H1 (cell line): ENCODE results near the gene NOS2. TPM values are rescaled to one million over a fixed set of nuclear protein-coding genes. Genes with fewer than 3 reads are reported as not detected.

Source experiments
- CTCF ChIA-PET: fragments of 300-600 bp; sonication (Branson Sonifier 250); formaldehyde crosslinking; loops from one replicate; lab custom pipeline; 2021; ENCODE audit not compliant: partially characterized antibody; lab: Charles Lee
- POLR2A ChIA-PET: fragments of 300-600 bp; sonication (Branson Sonifier 250); formaldehyde crosslinking; loops from one replicate; lab custom pipeline; 2021; ENCODE audit warnings: inconsistent platforms; ENCODE audit not compliant: partially characterized antibody; lab: Charles Lee
- DNase-seq, 2 experiments: peaks; one replicate each; pipeline versions ENCODE4 v3.0.0 to v3.0.0-alpha.2; 2010 to 2022; ENCODE audit warnings: low spot score in 2 of 2, low read depth in 1 of 2, mixed read lengths in 1 of 2
- FAIRE-seq: peaks from 2 replicates; lab custom pipeline; 2011; peaks lifted over from hg19 to GRCh38; lab: Jason Lieb, UNC
- H2AFZ ChIP-seq: 2 replicates; pipeline ENCODE4 v1.8.1; 2012; ENCODE audit warnings: low read length, inconsistent platforms
- H2AK5ac ChIP-seq: 2 replicates; pipeline ENCODE4 v1.6.1; 2013; ENCODE audit warnings: low read depth, low read length
- H2BK120ac ChIP-seq: replicated peaks from 2 replicates; pipeline ENCODE3; 2013; ENCODE audit warnings: low read depth, low read length, inconsistent platforms
- H2BK12ac ChIP-seq: 2 replicates; pipeline ENCODE4 v1.6.1; 2013; ENCODE audit warnings: low read depth, low read length
- H2BK15ac ChIP-seq: 2 replicates; pipeline ENCODE4 v1.6.1; 2013; ENCODE audit warnings: low read length
- H2BK20ac ChIP-seq: 2 replicates; pipeline ENCODE4 v1.6.1; 2013; ENCODE audit warnings: low read length
- H2BK5ac ChIP-seq: 2 replicates; pipeline ENCODE4 v1.6.1; 2013; ENCODE audit warnings: low read depth, low read length
- H3K14ac ChIP-seq: 2 replicates; pipeline ENCODE4 v1.6.1; 2013; ENCODE audit warnings: inconsistent platforms; ENCODE audit not compliant: insufficient read length
- H3K18ac ChIP-seq: 2 replicates; pipeline ENCODE4 v1.6.1; 2013; ENCODE audit warnings: low read length; ENCODE audit errors: extremely low read depth
- H3K23ac ChIP-seq: 2 replicates; pipeline ENCODE4 v1.6.1; 2013; ENCODE audit warnings: inconsistent platforms; ENCODE audit not compliant: insufficient read length
- H3K23me2 ChIP-seq: 2 replicates; pipeline ENCODE4 v1.6.1; 2013; ENCODE audit warnings: low read depth, low read length
- H3K27ac ChIP-seq: 2 replicates; pipeline ENCODE4 v1.6.1; 2011; ENCODE audit warnings: low read depth, low read length, inconsistent platforms
- H3K27me3 ChIP-seq, 4 experiments: replicated peaks in 1 of 4; 1 replicate in 1 of 4; 2 replicates in 3 of 4; pipeline versions ENCODE4 v1.6.1 to v1.8.1; 2011 to 2013; ENCODE audit warnings: low read length in 3 of 4, mild to moderate bottlenecking in 3 of 4, inconsistent platforms in 2 of 4, mixed read lengths in 2 of 4, moderate library complexity in 1 of 4; ENCODE audit not compliant: control insufficient read depth in 3 of 4, insufficient read depth in 3 of 4; ENCODE audit errors: extremely low read depth in 1 of 4
- H3K36me3 ChIP-seq, 4 experiments: 2 replicates each; pipeline versions ENCODE4 v1.6.1 to v1.8.1; 2011 to 2013; ENCODE audit warnings: mild to moderate bottlenecking in 4 of 4, low read length in 3 of 4, moderate library complexity in 2 of 4, control low read depth in 1 of 4, inconsistent platforms in 1 of 4; ENCODE audit not compliant: insufficient read depth in 4 of 4, control insufficient read depth in 2 of 4
- H3K4ac ChIP-seq: replicated peaks from 2 replicates; pipeline ENCODE3; 2013; ENCODE audit warnings: low read length, low read depth, mixed read lengths, inconsistent platforms; ENCODE audit not compliant: insufficient read length
- H3K4me1 ChIP-seq, 4 experiments: replicated peaks in 1 of 4; 1 replicate in 1 of 4; 2 replicates in 3 of 4; pipeline versions ENCODE4 v1.6.1 to v1.8.1; 2011 to 2013; ENCODE audit warnings: low read length in 3 of 4, inconsistent platforms in 2 of 4, mixed read lengths in 1 of 4; ENCODE audit not compliant: insufficient read depth in 4 of 4, control insufficient read depth in 3 of 4
- H3K4me2 ChIP-seq, 2 experiments: 2 replicates each; pipeline versions ENCODE4 v1.6.1 to v1.8.1; 2011 to 2013; ENCODE audit warnings: low read depth in 2 of 2, low read length in 2 of 2, control low read depth in 1 of 2, inconsistent platforms in 1 of 2, mild to moderate bottlenecking in 1 of 2; ENCODE audit not compliant: insufficient read depth in 1 of 2
- H3K4me3 ChIP-seq, 4 experiments: fragments of 200-600, 300-600 bp in 1 of 4; sonication (generic), shearing (Covaris generic), sonication (Bioruptor Twin) in 1 of 4; 2 replicates each; pipeline versions ENCODE4 v1.5.1 to v1.8.1; 2011 to 2016; ENCODE audit warnings: low read length in 4 of 4, low read depth in 3 of 4, control low read depth in 2 of 4, inconsistent platforms in 2 of 4, mild to moderate bottlenecking in 2 of 4, mixed read lengths in 1 of 4, moderate library complexity in 1 of 4; ENCODE audit not compliant: insufficient read depth in 2 of 4; ENCODE audit errors: extremely low read depth in 1 of 4
- H3K56ac ChIP-seq: replicated peaks from 2 replicates; pipeline ENCODE3; 2013; ENCODE audit warnings: low read depth, mild to moderate bottlenecking, mixed read lengths, low read length, inconsistent platforms; ENCODE audit not compliant: insufficient read length
- H3K79me1 ChIP-seq: 2 replicates; pipeline ENCODE4 v1.6.1; 2013; ENCODE audit warnings: low read depth, low read length, control low read depth
- H3K79me2 ChIP-seq, 2 experiments: 2 replicates each; pipeline versions ENCODE4 v1.6.1 to v1.8.1; 2012 to 2013; ENCODE audit warnings: low read length in 2 of 2, mild to moderate bottlenecking in 2 of 2, inconsistent platforms in 1 of 2; ENCODE audit not compliant: insufficient read depth in 2 of 2, control insufficient read depth in 1 of 2
- H3K9ac ChIP-seq, 4 experiments: replicated peaks in 1 of 4; 1 replicate in 1 of 4; 2 replicates in 3 of 4; pipeline versions ENCODE4 v1.6.1 to v1.8.1; 2011 to 2013; ENCODE audit warnings: low read depth in 3 of 4, low read length in 3 of 4, control low read depth in 2 of 4, mild to moderate bottlenecking in 2 of 4, moderate library complexity in 2 of 4, inconsistent platforms in 1 of 4; ENCODE audit errors: extremely low read depth in 1 of 4
- H3K9me3 ChIP-seq, 2 experiments: 2 replicates each; pipeline versions ENCODE4 v1.6.1 to v1.8.1; 2012 to 2013; ENCODE audit warnings: mild to moderate bottlenecking in 2 of 2, moderate library complexity in 2 of 2, control low read depth in 1 of 2, inconsistent platforms in 1 of 2, low read depth in 1 of 2, low read length in 1 of 2, mixed read lengths in 1 of 2; ENCODE audit not compliant: insufficient read depth in 2 of 2
- H4K20me1 ChIP-seq, 2 experiments: replicated peaks in 1 of 2; 2 replicates each; pipeline versions ENCODE3 to v1.8.1; 2011 to 2013; ENCODE audit warnings: inconsistent platforms in 2 of 2, low read length in 2 of 2, mild to moderate bottlenecking in 1 of 2; ENCODE audit not compliant: insufficient read depth in 2 of 2, control insufficient read depth in 1 of 2
- H4K5ac ChIP-seq: 2 replicates; pipeline ENCODE4 v1.6.1; 2013; ENCODE audit warnings: low read length, low read depth, mixed read lengths, inconsistent platforms; ENCODE audit not compliant: insufficient read length
- H4K8ac ChIP-seq: 2 replicates; pipeline ENCODE4 v1.8.0; 2013; ENCODE audit warnings: mild to moderate bottlenecking, moderate library complexity, low read length, inconsistent platforms; ENCODE audit not compliant: insufficient read depth; ENCODE audit errors: extremely low read depth
- H4K91ac ChIP-seq: replicated peaks from 2 replicates; pipeline ENCODE3; 2013; ENCODE audit warnings: low read length, mixed read lengths, inconsistent platforms; ENCODE audit not compliant: insufficient read length
- GTF2F1 ChIP-seq: IDR thresholded peaks from 2 replicates; pipeline ENCODE4 v1.6.1; 2012; ENCODE audit warnings: low read depth, low read length, improper control_type of control experiment, borderline replicate concordance
- TBP ChIP-seq: IDR thresholded peaks from 2 replicates; pipeline ENCODE4 v1.6.1; 2011; ENCODE audit warnings: low read depth, low read length, improper control_type of control experiment
- WGBS, 2 experiments: shearing (Covaris generic) in 1 of 2; methylation state at CpG; one replicate each; pipeline versions ENCODE4 v1.1.6 to v1.1.7; 2013 to 2015; ENCODE audit warnings: low lambda C conversion rate in 2 of 2, mixed read lengths in 2 of 2, inconsistent platforms in 1 of 2, low coverage in 1 of 2, missing lambda C conversion rate in 1 of 2; ENCODE audit not compliant: insufficient replicate concordance in 2 of 2, insufficient coverage in 1 of 2, insufficient read length in 1 of 2; ENCODE audit errors: extremely low coverage in 1 of 2, missing lambda C conversion rate in 1 of 2; 5-methylcytosine and 5-hydroxymethylcytosine counted together
- polyA plus RNA-seq, 7 experiments: library from polyadenylated mRNA; depleted of rRNA in 3 of 7; stranded (reverse) in 5 of 7; unstranded in 2 of 7; fragments of >200 nt in 5 of 7; fragments of 200-250 nt in 2 of 7; gene quantifications; 1 replicate in 5 of 7; 2 replicates in 1 of 7; 4 replicates in 1 of 7; pipeline versions ENCODE4 v1.2.1 to v1.2.3, GENCODE V29; 2011 to 2013; ENCODE audit warnings: missing spikeins in 2 of 7, mixed read lengths in 2 of 7
- total RNA-seq: library from RNA; stranded (reverse); fragmentation: NEBNext Ultra II Directional; extraction: Animal tissue kit (Norgen Biotek cat#: 25700); gene quantifications from 2 replicates; pipeline ENCODE4 v1.2.1, GENCODE V29; 2021

Gene NOS2
- total and polyA plus RNA-seq, 2 of the 8 experiments (the other 6 are each of a cell fraction or from before 2014, with no cell fraction given), result 1.0 to 1.9 TPM

- peaks cover 2% of the 10 kb centered on the region; the same call in 1 of the 2 replicates for H3K23me2 ChIP-seq
- H2BK15ac ChIP-seq, result no peak overlapping the region
- WGBS, 2 experiments, result 87% methylated on average over 10 of the region's 10 CpGs; no CpG with 5 or more reads in 1 of the 2 experiments
- H3K79me2 ChIP-seq, result no peaks in the 10 kb centered on the region
- no peaks in the 10 kb centered on the region for H3K79me1 ChIP-seq
- no peak overlapping the region for H2BK120ac ChIP-seq
- H3K14ac ChIP-seq, result no peak overlapping the region
- H3K4ac ChIP-seq, result no peak overlapping the region
- no peak overlapping the region for H2BK12ac ChIP-seq
- H3K4me3 ChIP-seq, result no peak overlapping the region
- no peak overlapping the region for H3K18ac ChIP-seq
- no peak overlapping the region for H4K8ac ChIP-seq
- H3K4me2 ChIP-seq, result no peak overlapping the region
- no peak overlapping the region for H2BK5ac ChIP-seq
- H2AK5ac ChIP-seq, result no peak overlapping the region
- no peak overlapping the region for H3K23ac ChIP-seq
- H3K27ac ChIP-seq, result no peak overlapping the region
- no peaks in the 10 kb centered on the region for H3K9me3 ChIP-seq
- no peak overlapping the region for H2BK20ac ChIP-seq
- H3K9ac ChIP-seq, result no peak overlapping the region
- ChIA-PET POLR2A (no interaction called here), CTCF (interaction anchor here (0.9 to 9.4 kb wide), 4 partner anchors 10 to 73 kb away, joined by 4 to 299 read pairs (median 30); no protein-coding TSS in a partner anchor)
- H3K36me3 ChIP-seq, result no peaks in the 10 kb centered on the region
- no peak overlapping the region for H2AFZ ChIP-seq
- peaks cover 0 to 3% (median 0%) of the 10 kb centered on the region in 4 experiments; a peak in 1 of 7 replicates for H3K4me1 ChIP-seq
- no peak overlapping the region for H4K91ac ChIP-seq
- no peak for DNase-seq
- H4K5ac ChIP-seq, result no peak overlapping the region
- no peak for FAIRE-seq
- H3K56ac ChIP-seq, result no peak overlapping the region
- no peaks in the 10 kb centered on the region for H3K27me3 ChIP-seq
- no peak for TF ChIP-seq GTF2F1
- TF ChIP-seq TBP, result no peak
- H4K20me1 ChIP-seq, result no peaks in the 10 kb centered on the region
Observed at GRCh38 chr17:27810902-27811557, 10.7 kb upstream of the NOS2 start.
